ENCODE results near the gene KLRF1. TPM values are rescaled to one million over a fixed set of nuclear protein-coding genes. Genes with fewer than 3 reads are reported as not detected.

Gene KLRF1
- total RNA-seq, 2 donors from 2014 or later, result not detected

DNA sequence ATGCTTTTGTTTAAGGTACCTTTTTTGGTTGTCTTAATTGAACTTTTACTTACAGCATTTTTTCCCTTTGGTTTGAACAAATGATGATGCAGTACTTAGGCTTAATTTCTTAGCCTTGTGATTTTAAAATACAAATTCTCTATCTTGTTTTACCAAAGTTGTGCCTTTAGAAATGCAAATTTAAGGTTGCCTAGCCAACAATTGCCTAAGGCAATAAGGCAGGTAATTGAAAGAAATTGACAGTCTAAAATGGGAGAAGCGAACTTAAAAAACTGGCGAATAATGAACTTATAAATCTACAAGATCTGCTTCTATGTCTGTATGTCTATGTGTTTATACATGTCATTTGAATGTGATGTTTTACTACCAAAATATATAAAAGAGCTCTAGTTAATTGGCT lies 43.0 kb upstream of the KLRF1 start:
- H3K27me3 ChIP-seq, result no peaks in the 10 kb centered on the region
- H3K4me1 ChIP-seq, result no peaks in the 10 kb centered on the region
- H3K4me3 ChIP-seq, result no peak overlapping the region
- no peaks in the 10 kb centered on the region for H3K9me3 ChIP-seq
- WGBS, 2 donors, result 86 to 92% methylated on average over 2 of the region's 2 CpGs
- intact Hi-C loops (cut with DNase I), result no loop called here
- no peak for ATAC-seq
- no peak overlapping the region for H3K27ac ChIP-seq
- TF ChIP-seq, protein P1, sequence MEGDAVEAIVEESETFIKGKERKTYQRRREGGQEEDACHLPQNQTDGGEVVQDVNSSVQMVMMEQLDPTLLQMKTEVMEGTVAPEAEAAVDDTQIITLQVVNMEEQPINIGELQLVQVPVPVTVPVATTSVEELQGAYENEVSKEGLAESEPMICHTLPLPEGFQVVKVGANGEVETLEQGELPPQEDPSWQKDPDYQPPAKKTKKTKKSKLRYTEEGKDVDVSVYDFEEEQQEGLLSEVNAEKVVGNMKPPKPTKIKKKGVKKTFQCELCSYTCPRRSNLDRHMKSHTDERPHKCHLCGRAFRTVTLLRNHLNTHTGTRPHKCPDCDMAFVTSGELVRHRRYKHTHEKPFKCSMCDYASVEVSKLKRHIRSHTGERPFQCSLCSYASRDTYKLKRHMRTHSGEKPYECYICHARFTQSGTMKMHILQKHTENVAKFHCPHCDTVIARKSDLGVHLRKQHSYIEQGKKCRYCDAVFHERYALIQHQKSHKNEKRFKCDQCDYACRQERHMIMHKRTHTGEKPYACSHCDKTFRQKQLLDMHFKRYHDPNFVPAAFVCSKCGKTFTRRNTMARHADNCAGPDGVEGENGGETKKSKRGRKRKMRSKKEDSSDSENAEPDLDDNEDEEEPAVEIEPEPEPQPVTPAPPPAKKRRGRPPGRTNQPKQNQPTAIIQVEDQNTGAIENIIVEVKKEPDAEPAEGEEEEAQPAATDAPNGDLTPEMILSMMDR (IDR thresholded peaks at IDR 0.05), result no peak
- TF ChIP-seq POLR2A (IDR thresholded peaks at IDR 0.05), result no peak
- DNase-seq, result no peak
- no peaks in the 10 kb centered on the region for H3K36me3 ChIP-seq (replicated peaks in 1 of 2; ENCODE audit: insufficient read depth in 1 of 2, low read depth in 2 of 2)

DNA sequence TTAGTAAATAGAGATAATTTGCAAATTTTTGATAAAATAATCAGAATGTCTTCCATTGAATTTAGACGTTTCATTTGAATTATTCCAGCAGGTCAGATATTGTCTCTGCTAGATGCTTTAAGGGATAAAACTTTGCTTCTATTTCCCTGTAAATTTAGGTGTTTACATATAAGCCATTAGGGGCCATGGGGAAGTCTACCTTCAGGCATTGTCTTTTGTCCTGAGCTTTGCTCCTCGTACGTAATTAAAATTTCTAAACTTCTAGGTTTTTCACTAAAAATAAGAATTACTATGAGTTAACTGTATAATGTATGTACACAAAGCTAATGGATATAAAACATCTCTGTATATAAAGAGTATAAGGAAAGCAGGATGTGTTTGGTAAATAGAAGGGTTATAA lies 42.5 kb upstream of the KLRF1 start:
- intact Hi-C loops (cut with DNase I), result no loop called here
- Histone ChIP-seq H3K4me3 (no peak overlapping the region), H3K27me3 (no peaks in the 10 kb centered on the region), H3K4me1 (no peaks in the 10 kb centered on the region), H3K36me3 (replicated peaks in 1 of 2; ENCODE audit: insufficient read depth in 1 of 2, low read depth in 2 of 2) (no peaks in the 10 kb centered on the region), H3K9me3 (no peaks in the 10 kb centered on the region), H3K27ac (no peak overlapping the region)
- ATAC-seq (no peak), DNase-seq (no peak)
- TF ChIP-seq, protein P1 (IDR thresholded peaks at IDR 0.05), result no peak
- TF ChIP-seq POLR2A (IDR thresholded peaks at IDR 0.05), result no peak
- WGBS, 2 donors, result 61 to 64% methylated on average over 3 of the region's 3 CpGs

DNA sequence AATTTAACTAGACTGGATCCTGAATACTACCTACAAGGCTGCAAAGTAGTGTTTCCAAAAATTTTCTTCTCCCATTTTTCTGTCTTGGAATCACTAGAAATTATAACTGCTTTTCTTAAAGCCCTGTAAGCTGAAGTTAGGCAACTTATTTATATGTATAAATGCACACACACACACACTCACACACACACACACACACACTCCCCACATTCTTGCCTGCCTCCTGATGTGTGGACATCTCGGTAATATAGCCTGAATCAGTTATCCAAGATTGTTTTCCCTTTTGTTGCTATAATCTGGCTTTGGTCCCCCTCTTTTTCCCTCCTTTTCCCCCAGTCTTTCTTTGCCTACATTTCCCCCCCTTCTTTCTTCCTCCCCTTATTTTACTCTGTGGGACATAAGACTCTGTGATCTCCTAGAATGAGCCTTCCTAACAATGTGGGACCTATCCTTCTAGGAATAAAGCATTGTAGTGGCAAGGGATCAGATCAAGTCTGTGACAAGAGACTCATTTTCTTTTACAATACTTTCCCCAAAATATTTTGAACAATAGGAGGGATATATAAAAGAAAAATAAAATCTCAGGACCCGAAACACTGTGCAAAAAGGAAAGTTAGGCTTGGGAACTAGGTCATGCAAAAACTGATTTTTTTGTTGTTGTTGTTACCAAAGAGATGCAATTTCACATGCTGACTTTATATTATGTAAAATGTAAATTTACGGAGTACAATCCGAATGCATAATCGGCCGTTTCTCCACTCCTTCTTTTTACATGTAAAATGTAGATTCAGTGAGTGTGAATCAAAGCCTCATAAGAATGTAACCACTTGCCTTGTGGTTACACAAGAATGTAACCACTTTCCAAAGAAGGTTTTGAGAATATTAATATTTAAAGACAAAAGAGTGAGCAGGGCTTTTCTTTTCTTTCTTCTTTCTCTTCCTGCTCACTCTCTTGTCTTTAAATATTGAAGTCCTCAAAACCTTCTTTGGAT lies 40.3 kb upstream of the KLRF1 start:
- Histone ChIP-seq H3K4me1 (no peaks in the 10 kb centered on the region), H3K4me3 (no peak overlapping the region), H3K36me3 (replicated peaks in 1 of 2; ENCODE audit: insufficient read depth in 1 of 2, low read depth in 2 of 2) (no peaks in the 10 kb centered on the region), H3K27me3 (no peaks in the 10 kb centered on the region), H3K9me3 (no peaks in the 10 kb centered on the region), H3K27ac (no peak overlapping the region)
- 71 to 76% methylated on average over 6 of the region's 6 CpGs for WGBS, 2 donors
- intact Hi-C loops (cut with DNase I), result no loop called here
- TF ChIP-seq POLR2A (IDR thresholded peaks at IDR 0.05), result no peak
- TF ChIP-seq, protein P1 (IDR thresholded peaks at IDR 0.05), result no peak
- DNase-seq (no peak), ATAC-seq (no peak)

DNA sequence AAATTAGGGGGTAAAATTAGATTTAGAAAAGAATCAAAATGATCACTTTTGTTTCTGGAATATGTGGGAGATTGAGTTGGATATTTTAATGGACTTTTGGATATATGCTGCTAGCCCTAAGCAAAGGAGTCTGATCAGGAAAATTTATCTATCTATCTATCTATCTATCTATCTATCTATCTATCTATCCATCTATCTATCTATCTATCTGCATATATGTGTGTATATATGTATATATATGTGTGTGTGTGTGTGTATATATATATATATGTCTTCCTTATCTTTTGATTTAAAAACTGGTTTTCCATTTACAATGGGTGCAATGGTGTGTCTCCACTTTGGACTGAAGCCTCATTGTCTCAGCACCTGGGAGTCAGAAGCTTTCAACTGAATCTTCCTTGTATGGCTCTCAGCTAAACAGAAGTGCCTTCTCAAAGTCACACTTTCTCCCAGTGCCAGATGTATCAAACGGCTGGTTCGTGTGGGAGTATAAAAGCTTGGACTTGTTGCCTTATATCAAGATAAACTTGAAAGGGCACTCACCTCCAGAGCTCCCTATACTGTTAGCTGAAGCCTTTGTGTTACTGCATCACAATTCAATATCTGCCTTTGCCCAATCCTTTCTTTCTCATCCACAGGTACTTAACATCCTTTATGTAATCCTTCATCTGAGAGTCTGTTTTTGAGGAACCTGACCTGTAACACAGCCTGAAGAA lies 34.9 kb upstream of the KLRF1 start:
- intact Hi-C loops (cut with DNase I), result no loop called here
- no peaks in the 10 kb centered on the region for H3K27me3 ChIP-seq
- H3K4me1 ChIP-seq, result no peaks in the 10 kb centered on the region
- no peak overlapping the region for H3K4me3 ChIP-seq
- no peak for TF ChIP-seq POLR2A (IDR thresholded peaks at IDR 0.05)
- TF ChIP-seq, protein P1 (IDR thresholded peaks at IDR 0.05), result no peak
- 19 to 30% methylated on average over 2 of the region's 2 CpGs for WGBS, 2 donors
- DNase-seq (no peak), ATAC-seq (no peak)
- H3K27ac ChIP-seq, result no peak overlapping the region
- H3K36me3 ChIP-seq (replicated peaks in 1 of 2; ENCODE audit: insufficient read depth in 1 of 2, low read depth in 2 of 2), result no peaks in the 10 kb centered on the region
- no peaks in the 10 kb centered on the region for H3K9me3 ChIP-seq
